Activated CD4-positive, alpha-beta T cell treated with anti-CD3 and anti-CD28 coated beads for 24 hours (primary cell): ENCODE data around the gene RIPOR1.
A peak's percentile ranks its signal among the peaks of the same experiment; 100 is the strongest.
"Not testable (repeated sequence)": the region's sequence is repeated elsewhere in the genome, so short reads cannot be mapped to it uniquely, and the experiment has no call there.

Experiments
- DNase-seq, 2 donors: peaks; one replicate each; pipeline ENCODE4 v3.0.0-alpha.2; 2020; ENCODE audit warnings: low read depth in 2 of 2

RIPOR1 gene

DNA sequence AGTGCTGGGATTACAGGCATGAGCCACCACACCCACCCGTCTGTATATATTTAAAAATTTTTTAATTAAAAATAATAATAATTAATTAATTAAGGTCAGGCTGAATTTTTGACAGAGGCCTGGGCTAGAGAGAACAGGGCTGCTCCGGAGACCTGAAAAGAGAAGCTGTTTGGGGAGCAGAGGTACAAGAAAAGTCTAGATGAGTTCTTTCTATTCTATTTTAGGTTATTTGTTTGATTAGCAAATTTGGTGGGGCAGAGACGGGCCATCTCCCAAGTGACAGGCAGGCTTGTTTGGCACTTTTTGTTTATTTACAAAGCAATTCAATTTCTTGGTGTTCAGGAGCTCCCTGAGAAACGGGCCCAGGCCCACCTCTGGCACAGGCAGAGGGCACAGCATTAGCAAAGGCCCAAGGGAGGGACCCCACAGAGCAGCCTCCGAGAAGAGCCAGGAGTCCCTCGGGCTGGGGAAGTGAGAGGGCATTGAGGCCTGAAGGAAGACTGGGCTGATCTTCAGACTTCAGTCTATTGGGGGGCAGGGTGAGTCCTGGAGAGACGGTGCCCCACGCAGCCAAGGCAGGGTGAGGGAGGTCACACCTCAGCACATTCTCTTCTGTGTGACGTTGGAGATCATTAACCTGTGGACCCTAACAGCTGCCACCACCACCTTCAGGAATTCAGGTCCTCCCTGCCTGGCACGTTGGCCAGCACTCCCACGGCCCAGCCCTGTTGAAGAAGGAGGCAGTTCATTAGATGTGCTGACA, 10.8 kb upstream of the RIPOR1 start:
- no peak for DNase-seq

DNA sequence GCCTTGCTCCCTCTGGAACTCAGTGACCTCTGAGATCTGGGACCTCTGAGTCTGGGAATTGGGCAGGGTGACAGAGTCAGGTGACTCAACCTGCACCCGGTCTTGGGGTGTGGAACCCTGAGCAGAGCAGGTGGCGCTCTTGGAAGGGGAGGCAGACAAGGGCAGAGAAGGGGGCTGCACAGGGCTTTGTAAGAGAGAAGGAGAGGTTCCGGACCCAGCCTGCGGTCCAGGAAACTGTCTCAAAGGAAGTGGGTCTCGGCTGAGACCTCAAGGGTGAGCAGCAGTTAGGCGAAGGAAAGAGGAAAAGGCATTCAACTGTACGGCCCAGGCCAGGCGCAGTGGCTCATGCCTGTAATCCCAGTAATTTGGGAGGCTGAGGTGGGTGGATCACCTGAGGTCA, 10.0 kb upstream of the RIPOR1 start:
- DNase-seq = no peak

DNA sequence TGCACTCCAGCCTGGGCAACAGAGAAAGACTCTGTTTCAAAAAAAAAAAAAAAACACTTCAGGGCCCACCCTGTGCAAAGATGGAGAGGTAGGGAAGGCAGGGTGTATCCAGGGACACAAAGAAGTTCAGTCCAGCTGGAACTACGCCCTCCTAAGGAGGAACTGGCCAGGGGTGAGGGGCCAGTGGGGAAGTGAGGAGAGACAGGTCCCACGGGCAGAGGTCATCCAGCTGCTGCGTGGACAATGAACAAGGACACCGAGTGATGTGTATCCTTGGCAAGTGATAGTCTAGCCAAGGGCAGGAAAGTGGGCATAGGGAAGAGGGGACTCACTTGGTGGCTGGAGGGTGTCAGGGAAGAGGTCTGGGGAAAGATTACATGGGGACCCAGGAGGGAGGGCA, 9.4 kb upstream of the RIPOR1 start:
- no peak for DNase-seq

DNA sequence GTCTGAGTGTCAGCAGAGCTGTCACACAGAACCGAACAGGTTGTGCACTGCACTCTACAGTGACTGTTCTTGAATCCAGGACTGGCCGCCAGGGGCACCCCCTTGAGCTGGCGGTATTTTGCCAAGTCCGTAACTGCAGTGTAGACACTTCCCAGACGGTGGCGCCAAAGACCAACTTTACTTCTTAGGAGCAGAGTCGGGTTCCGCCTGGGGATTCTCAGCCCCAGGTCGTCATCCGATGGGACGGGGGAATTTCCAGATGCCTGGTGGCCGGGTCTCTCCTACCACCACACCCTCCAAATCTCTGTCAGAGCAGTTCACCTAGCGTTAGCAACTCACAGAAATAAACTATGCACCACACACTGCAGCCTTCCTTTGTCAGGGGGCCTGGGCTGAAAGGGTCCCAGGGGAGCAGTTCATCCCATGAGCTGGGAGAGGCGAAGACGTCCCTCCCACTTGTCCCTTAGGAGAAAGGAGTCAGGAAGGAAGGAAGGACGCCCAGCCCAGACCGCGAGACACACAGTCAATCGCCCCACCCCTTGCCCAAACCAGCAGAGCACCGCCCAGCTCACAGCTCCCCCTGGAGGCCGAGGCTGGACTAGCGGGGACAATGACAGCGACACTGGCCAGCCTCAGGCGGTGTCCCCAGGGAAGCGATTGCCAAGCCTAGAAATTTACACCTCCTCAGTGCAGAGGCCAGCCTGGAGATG, 7.4 kb upstream of the RIPOR1 start:
- DNase-seq = peak; percentile 98 to 100

DNA sequence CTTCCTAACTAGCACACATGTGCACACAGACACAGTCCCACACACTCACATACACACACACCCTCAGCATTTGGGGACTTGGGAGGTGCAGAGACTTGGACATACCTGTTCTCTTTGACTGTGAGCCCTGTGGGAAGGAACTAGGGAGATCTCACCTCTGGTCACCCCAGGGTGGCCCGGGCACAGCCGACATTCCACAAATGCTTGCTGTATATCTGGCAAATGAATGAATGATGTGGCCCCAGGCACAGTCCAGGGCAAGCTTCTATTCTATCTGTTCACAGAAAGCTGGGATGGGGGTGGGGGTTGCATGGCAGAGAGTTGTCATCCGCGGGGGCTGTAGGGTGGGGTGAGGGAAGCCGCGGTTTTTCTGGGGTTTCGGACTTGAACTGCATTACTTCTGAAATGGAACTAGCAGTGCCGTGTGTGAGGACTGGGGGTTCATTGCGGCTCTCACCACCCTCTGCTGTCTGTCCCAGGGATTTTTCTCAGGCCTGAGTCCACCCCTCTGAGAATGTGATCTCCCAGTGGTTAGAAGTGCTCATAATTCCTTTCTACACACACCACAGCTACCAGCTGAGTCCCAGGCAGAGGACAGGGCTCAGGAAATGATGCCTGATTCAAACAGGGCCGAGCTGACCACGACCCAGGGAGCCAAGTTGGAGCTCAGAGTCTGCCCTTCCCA, 3.3 kb upstream of the RIPOR1 start:
- DNase-seq = no peak

DNA sequence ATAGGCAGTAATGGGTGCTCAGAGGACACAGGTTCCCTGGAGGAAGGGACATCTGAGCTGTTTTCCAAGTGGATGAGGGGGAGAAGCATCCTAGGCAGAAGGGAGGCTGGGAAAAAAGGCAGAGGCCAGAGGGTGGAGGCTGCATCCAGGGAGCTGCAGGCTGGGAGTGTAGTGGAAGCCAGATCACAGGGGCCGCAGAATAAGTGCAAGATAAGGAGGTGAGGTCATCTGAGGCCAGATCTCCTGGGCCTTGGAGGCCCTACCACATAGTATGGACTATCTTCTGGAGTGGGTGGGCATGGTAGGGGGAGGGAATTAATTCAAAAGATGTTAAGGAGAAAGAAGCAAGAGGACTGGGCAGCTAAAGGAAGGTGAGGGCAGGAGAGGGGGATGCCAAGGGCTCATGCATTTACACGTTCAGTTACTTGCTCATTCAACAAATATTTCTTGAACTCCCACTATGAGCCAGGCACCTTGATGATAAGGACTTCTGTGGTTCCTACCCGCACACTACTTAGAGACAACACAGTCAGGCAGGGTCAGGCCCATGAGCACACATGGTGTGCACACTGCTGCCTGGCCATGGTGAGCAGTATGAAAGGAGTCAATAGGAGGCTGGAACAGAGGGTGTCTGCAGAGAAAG, 2.4 kb upstream of the RIPOR1 start:
- DNase-seq = no peak

DNA sequence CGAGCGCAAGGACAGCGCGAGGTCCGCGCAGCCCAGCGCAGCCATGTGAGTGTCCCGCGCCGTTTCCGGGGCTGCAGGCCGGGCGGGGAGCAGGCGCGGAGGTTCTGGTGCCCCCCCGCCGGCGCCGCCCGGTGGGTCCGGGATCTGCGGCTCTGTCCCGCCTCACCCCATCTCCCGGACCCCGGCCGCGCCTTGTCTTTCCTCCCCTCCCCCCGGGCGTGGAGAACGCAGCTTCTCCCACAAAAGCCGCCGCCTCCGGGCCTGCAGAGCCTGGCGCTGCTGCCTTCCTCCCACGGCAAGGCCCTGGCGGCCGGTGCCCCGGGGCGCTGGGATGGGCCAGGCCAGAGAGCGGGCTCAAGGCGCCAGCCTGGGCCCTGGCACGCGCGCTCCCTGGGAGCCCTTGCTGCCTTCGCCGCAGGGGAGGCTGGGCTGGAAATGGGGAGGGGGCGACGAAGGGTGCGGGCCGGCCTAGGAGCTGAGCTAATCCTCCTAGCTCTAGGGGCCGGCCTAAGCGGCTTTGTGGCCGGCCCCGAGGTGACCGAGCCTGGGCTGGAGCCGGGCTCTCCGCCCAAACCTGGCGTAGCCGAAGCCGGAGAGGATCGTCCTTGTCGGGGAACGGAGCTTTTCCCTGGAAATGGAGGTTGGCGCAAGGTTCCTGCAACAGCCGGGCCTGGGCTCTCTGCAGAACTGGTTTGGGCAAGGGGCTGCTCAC, 397 bp downstream of the RIPOR1 start:
- DNase-seq = no peak

DNA sequence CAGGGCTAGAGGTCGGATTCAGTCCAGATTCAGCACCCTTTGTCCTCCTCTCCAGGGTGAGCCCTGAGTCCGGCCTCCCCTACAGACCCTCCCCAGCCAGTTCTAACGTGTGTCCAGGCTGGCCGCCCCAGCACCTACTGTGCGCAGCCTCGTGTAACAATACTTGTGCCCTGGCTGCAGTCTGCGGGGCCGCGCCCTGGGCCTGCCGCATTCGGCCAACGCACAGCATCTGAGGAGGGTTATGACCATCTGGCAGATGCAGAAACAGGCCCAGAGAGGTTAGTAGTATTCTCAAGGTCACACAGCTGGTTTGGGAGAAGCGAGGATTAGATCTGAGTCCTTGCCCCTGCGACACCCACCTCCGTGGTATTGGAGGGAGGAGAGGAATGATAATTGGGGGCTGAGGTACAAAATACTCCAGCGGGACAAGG, 968 bp downstream of the RIPOR1 start:
- no peak for DNase-seq

DNA sequence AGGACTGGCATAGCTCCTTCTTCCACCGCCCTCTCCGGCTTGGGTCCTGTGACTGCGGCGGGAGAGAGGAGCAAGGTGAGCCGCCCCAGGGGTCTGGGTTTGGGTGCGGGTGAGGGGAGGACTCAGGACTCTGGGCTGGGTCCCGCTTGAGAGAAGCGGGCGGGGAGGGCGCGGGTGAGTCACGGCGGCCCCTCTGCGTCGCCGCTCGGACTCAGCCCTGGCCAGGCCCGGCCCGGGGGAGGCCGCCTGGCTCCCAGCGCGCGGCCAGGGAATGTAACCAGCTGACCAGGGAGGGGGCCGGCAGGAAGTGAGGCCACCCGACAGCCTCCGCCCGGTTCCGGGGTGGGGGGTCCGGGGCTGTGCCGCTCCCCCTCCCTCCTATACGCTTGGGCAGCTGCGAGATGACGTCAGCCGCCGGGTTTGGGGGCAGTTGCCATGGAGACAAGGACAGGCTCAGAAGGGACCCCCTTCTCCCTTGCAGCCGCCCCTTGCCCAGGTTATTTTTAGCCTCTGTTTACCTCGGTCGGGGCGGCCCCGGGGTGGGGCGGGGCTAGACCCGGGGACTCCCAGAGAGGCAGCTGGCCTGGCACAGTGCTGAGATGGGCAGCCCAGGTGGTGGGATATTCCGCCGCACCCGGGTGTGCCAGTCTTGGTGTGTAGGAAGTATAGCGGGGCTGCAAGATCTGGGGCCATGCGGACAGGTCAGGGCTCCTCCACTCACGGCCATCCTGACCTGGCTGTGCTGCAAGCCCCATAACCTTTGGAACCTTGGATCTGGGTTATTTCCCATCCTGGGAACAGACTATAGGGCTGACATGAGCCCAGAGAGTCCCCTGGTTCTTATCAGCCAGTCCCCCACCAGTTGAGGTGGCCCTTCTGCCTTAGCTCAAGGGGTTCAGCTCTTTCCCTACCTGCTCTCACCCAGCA, 1.6 kb downstream of the RIPOR1 start:
- no peak for DNase-seq

DNA sequence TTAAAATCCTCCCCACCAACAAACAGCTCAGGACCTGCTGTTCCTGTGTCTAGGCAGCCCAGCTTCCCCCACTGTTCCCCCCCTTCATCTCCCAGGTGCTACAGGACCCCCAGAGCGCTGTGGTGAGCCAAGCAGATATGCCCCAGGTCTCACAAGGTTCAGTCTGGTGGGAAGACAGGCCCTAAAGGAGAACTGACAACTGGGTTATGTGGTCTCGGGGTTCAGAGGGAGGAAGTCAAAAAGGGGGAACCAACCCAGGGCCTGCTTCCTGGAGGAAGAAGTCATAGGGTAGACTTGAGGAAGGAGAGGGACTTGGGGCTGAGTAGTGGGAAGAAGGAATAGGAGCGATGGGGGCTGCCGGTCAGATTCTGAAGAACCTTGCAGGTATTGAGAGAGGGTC, 2.6 kb downstream of the RIPOR1 start:
- no peak for DNase-seq

DNA sequence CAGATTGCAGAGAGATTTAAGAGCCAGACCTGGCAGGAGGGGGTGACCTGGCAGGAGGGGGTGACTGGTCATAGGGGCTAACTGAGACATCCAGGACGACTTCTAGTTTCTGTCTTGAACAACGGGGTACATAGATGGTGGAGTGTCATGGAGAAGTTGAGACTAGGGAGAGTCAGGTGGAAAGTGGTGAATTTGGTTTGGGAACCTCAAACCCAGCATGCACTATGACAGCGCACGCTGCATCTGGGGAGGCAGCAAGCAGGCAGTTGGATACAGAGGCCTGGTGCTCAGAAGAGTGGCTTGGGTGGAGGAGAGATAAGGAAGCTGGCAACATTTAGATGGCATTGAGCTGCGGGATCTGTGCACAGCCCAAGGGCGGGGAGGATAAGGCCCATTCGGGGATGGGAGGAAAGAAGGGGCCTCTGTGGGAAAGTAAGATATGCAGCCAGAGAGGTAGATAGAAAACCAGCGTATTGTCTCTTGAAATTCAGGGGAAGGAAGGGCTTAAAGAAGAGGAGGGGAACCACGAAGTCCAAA, 4.5 kb downstream of the RIPOR1 start:
- no peak for DNase-seq

DNA sequence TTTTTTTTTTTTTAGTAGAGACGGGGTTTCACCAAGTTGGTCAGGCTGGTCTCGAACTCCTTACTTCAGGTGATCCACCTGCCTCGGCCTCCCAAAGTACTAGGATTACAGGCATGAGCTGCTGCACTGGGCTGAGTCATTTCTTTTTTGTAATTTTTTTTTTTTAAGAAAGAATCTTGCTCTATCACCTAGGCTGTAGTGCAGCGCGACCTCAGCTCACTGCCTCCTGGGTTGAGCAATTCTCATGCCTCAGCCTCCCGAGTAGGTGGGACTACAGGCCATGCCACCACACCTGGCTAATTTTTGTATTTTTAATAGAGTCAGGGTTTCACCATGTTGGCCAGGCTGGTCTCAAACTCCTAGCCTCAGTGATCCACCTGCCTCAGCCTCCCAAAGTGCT, 5.4 kb downstream of the RIPOR1 start:
- not testable (repeated sequence) for DNase-seq

DNA sequence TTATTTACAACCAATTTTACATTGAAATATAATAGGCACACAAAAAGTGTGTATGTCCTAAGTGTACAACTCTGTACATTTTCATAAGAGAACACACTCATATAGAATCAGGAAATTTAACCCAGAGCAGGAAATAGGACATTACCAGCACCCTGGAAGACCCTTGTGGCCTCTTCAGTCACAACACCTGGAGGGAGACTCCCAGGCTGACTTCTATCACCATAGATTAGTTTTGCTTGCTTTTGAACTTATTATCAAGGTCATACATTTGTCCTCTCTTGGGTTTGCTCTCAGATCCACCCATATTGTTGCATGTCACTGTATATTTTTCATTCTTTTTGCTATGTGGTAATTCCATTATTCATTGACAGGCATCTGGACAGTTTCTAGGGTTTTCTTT, 5.8 kb downstream of the RIPOR1 start:
- no peak for DNase-seq

DNA sequence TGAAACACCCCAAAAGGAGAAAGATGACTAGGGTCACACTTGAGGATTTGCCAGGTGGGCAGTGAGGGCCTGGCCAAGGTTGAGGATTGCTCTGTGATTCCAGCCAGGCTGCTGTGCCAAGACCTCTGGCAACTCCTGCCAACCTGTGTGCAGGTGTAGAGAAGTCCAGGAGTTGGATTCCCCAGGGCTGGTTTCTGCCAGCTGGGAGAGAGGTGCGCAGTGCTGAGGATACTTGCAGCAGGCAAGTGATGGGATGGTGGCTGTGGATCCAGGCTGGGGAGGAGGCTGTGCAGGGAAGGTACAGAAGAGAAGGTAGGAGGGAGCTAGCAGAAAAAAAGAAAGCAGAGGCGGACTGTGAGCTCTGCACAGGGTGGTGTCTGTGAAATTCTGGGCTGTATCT, 6.6 kb downstream of the RIPOR1 start:
- DNase-seq = no peak

DNA sequence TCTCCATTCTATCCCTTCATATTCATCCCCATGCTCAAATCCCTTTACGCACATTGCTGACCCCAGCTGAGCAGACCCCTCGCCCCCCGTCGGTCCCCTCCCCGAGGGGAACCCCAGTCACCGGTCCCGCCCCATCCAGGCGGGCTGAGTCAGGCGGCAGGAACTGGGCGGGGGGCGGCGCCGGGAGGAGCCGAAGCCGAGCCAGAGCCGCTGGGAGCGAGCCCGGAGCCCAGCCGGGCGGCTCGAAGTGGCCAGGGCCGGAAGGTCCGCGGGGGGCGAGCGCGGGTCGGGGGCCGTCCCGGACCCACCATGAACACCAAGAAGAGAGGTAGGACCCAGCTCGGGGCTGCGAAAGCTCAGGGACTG, 8.6 kb downstream of the RIPOR1 start:
- DNase-seq = peak in 1 of 2 donors; percentile 40

DNA sequence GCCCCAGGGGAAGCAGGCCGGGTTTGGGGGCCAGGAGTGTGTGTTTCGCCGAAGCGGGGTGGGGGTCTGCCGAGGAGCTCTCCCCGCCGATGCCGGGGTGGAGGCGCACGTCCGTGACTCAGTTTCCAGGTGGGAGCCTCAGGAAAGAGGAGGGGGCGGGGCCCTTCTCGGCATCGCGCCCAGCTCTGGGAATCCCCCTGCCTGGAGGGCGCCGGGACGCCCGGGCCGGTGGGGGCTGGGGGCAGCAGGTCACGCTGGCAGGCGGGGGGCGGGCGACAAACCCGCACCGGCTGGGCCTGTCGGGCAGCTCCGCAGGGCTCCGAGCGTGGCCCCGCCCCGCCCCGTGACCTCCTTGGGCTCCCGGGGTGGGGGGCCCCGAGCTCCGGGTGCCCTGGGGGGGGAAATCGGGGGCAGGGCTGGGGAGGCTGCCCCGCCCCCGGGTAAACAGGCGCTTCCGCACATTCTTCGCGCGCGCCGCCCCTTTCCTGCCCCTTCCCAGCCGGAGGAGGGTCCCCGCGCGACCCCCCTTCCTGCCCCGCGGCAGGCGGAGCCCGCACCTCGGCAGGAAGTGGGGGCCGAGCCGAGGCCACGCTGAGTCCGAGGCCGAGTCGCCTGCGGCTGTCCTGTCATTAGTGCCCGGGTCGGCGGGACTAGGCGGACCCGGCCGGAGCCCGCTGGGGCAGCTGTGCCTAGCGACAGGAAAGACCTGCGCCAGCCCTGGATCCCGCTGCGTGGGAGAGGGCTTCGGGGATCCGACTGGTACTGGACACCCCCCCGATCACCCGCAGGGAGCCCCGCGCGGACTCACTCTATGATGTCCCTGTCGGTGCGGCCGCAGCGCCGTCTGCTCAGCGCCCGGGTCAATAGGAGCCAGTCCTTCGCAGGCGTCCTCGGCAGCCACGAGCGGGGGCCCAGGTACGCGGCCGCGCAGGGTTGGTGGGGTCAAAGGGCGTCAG, 9.3 kb downstream of the RIPOR1 start:
- DNase-seq = no peak

DNA sequence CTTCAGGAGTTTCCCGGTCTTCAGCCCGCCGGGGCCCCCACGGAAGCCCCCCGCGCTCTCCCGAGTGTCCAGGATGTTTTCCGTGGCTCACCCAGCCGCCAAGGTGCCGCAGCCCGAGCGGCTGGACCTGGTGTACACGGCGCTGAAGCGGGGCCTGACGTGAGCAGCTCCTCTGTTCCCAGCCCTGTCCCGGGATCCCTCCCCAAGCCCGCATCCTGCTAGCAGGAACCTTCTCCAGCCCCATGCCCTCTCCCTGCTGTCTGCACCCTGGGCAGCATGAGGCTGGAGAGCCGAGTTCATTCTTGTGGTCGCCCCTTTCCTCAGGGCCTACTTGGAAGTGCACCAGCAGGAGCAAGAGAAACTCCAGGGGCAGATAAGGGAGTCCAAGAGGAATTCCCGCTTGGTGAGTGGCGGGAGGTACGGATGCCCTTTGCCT, 10.1 kb downstream of the RIPOR1 start:
- no peak for DNase-seq

DNA sequence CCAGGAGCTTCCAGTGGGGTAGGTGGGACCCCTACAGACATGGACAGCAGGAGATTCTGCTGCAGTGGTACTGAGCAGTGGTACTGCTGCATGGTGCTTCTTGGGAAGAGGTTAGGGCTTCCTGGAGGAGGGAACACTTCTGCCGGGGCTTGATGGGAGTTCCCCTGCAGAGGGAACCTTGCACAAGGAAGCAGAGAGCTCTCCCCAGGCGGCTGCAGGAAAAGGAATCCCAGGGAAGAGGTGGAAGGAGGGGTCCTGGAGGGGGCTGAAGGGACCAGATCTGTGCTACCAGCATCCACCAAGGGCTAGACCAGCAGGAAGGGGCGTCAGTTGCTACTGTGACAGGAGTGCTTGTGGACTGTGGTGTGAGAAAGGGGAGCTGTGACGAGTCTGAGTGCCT, 10.6 kb downstream of the RIPOR1 start:
- DNase-seq = no peak
